K562 (cell line): Measurements from ENCODE around the gene MOSPD2. TPM values are rescaled to one million over a fixed set of nuclear protein-coding genes. Genes with fewer than 3 reads are reported as not detected.

Source experiments
- ATAC-seq: fragments of 200-7000 bp; cut with Tn5 transposase; 3 replicates; pipeline ENCODE4 v1.9.1; 2020; ENCODE audit warnings: moderate library complexity
- BruUV-seq: library from RNA; stranded (reverse); fragments of 400-500 nt; replicated peaks from 2 replicates; lab custom pipeline; 2021; lab: Mats Ljungman, UMichigan
- CTCF ChIA-PET: fragments of 300-600 bp; formaldehyde crosslinking; extraction: SDS; loops from one replicate; lab custom pipeline; 2021; ENCODE audit warnings: low intra/inter-chr PET ratio; lab: Yijun Ruan, JAX
- POLR2A ChIA-PET: fragments of 300-600, 350-650 bp; sonication (Branson Sonifier 250); formaldehyde crosslinking; extraction: SDS; loops from one replicate; lab custom pipeline; 2021; ENCODE audit warnings: antibody characterized with exemption, inconsistent platforms; lab: Yijun Ruan, JAX
- DNase-seq, 4 experiments: peaks; one replicate each; pipeline versions ENCODE4 v3.0.0 to v3.0.0-alpha.2; 2011 to 2018; ENCODE audit warnings: low spot score in 3 of 4, mixed read lengths in 3 of 4; ENCODE audit errors: extremely low read depth in 1 of 4
- FAIRE-seq: peaks from 2 replicates; lab custom pipeline; 2011; peaks lifted over from hg19 to GRCh38; lab: Jason Lieb, UNC
- H2AFZ ChIP-seq: 2 replicates; pipeline ENCODE4 v1.6.0; 2011; ENCODE audit warnings: low read depth, low read length, control low read depth, inconsistent platforms
- H3K27ac ChIP-seq: fragments of 200-600 bp; 3 replicates; pipeline ENCODE4 v1.8.0; 2011; ENCODE audit warnings: low read depth, mild to moderate bottlenecking, control low read depth, inconsistent platforms, low read length, moderate library complexity, mixed read lengths; ENCODE audit errors: extremely low read depth
- H3K27me3 ChIP-seq, 2 experiments: fragments of 300-600 bp in 1 of 2; 2 replicates in 1 of 2; 3 replicates in 1 of 2; pipeline versions ENCODE4 v1.6.0 to v1.8.0; 2011; ENCODE audit warnings: inconsistent platforms in 2 of 2, low read length in 2 of 2, mild to moderate bottlenecking in 1 of 2, mixed read lengths in 1 of 2, moderate library complexity in 1 of 2; ENCODE audit not compliant: control insufficient read depth in 2 of 2, insufficient read depth in 2 of 2
- H3K36me3 ChIP-seq: fragments of 300-600 bp; 3 replicates; pipeline ENCODE4 v1.8.0; 2011; ENCODE audit warnings: mild to moderate bottlenecking, low read length, inconsistent platforms; ENCODE audit not compliant: control insufficient read depth, insufficient read depth
- H3K4me1 ChIP-seq, 2 experiments: fragments of 200-600 bp in 1 of 2; replicated peaks in 1 of 2; 2 replicates in 1 of 2; 3 replicates in 1 of 2; pipeline versions ENCODE4 v1.5.1 to v1.8.0; 2011; ENCODE audit warnings: inconsistent platforms in 2 of 2, low read length in 2 of 2, mild to moderate bottlenecking in 1 of 2, mixed read lengths in 1 of 2, moderate library complexity in 1 of 2; ENCODE audit not compliant: control insufficient read depth in 2 of 2, insufficient read depth in 2 of 2
- H3K4me2 ChIP-seq: 2 replicates; pipeline ENCODE4 v1.6.1; 2011; ENCODE audit warnings: low read length, control low read depth, inconsistent platforms, mixed read lengths; ENCODE audit not compliant: insufficient read depth
- H3K4me3 ChIP-seq: fragments of 200-600 bp; sonication (generic), shearing (Covaris generic); 2 replicates; pipeline ENCODE4 v1.5.1; 2016; ENCODE audit warnings: control low read depth, inconsistent platforms
- H3K79me2 ChIP-seq: fragments of 200-600 bp; 3 replicates; pipeline ENCODE4 v1.8.0; 2011; ENCODE audit warnings: low read length, inconsistent platforms; ENCODE audit not compliant: control insufficient read depth, insufficient read depth
- H3K9ac ChIP-seq, 2 experiments: 2 replicates each; pipeline versions ENCODE4 v1.6.0 to v1.6.1; 2011; ENCODE audit warnings: low read depth in 2 of 2, low read length in 2 of 2, control low read depth in 1 of 2, inconsistent platforms in 1 of 2, mild to moderate bottlenecking in 1 of 2, mixed read lengths in 1 of 2; ENCODE audit not compliant: insufficient read depth in 1 of 2
- H3K9me1 ChIP-seq: one replicate; pipeline ENCODE4 v1.6.0; 2011; ENCODE audit warnings: inconsistent platforms, mild to moderate bottlenecking, low read length, moderate library complexity; ENCODE audit not compliant: control insufficient read depth, insufficient read depth
- H3K9me3 ChIP-seq: replicated peaks from 2 replicates; pipeline ENCODE4 v1.5.1; 2011; ENCODE audit warnings: low read depth, low read length, inconsistent platforms; ENCODE audit not compliant: control insufficient read depth, insufficient read depth
- H4K20me1 ChIP-seq: replicated peaks from 2 replicates; pipeline ENCODE4 v1.6.1; 2011; ENCODE audit warnings: low read length, inconsistent platforms, mixed read lengths; ENCODE audit not compliant: control insufficient read depth, insufficient read depth
- NFXL1 ChIP-seq: fragments of 450-650 bp; formaldehyde crosslinking; IDR thresholded peaks from 2 replicates; pipeline ENCODE4 v1.4.0; 2021; ENCODE audit warnings: mild to moderate bottlenecking
- SRSF1 ChIP-seq: fragments of 200-400 bp; formaldehyde crosslinking; IDR thresholded peaks from 2 replicates; pipeline ENCODE4 v1.6.1; 2017; ENCODE audit warnings: mild to moderate bottlenecking, low read depth, low read length, moderate library complexity
- WGBS: fragments of 100-300 bp; shearing (Covaris generic); methylation state at CpG from one replicate; pipeline ENCODE4 v1.1.6; 2016; ENCODE audit warnings: low coverage, mixed read lengths; ENCODE audit not compliant: insufficient coverage; ENCODE audit errors: missing lambda C conversion rate; 5-methylcytosine and 5-hydroxymethylcytosine counted together
- in situ Hi-C: fragments of 300-500 bp; cut with MboI; formaldehyde crosslinking; loops from 4 replicates; pipeline ENCODE4 v1.15.0; 2018; ENCODE audit warnings: inconsistent platforms, mixed read lengths
- intact Hi-C: fragments of 100-400 bp; cut with micrococcal nuclease; formaldehyde crosslinking; loops from 2 replicates; pipeline ENCODE4 v1.14.2; 2022
- polyA plus RNA-seq, 8 experiments: library from polyadenylated mRNA; depleted of rRNA in 4 of 8; stranded (reverse) in 5 of 8; unstranded in 3 of 8; fragments of >200 nt; fragmentation: Nextera tagmentation in 2 of 8; fragmentation: Illumina TruSeq in 1 of 8; extraction: Ambion mirVana in 2 of 8; extraction: Trizol in 1 of 8; gene quantifications; 2 replicates each; pipeline versions ENCODE4 v1.2.1 to v1.2.3, GENCODE V29; 2011 to 2014; ENCODE audit warnings: inconsistent platforms in 1 of 8, missing spikeins in 1 of 8
- total RNA-seq, 7 experiments: library from RNA; depleted of rRNA in 6 of 7; stranded (reverse); fragments of >200 nt in 6 of 7; fragmentation: Illumina TruSeq in 2 of 7; extraction: Trizol in 2 of 7; gene quantifications; 2 replicates each; pipeline versions ENCODE4 v1.2.1 to v1.2.3, GENCODE V29; 2011 to 2021; ENCODE audit warnings: low replicate concordance in 1 of 7
- TF ChIP-seq, protein P1 (sequence below): fragments of 200-800 bp; sonication (Bioruptor generic); IDR thresholded peaks from 2 replicates; pipeline ENCODE4 v1.6.1; 2016; ENCODE audit warnings: missing genetic modification characterization, missing compliant biosample characterization
- TF ChIP-seq, protein P2 (sequence below): fragments of 250-450 bp; sonication (Bioruptor Pico); IDR thresholded peaks from 2 replicates; pipeline ENCODE4 v1.8.0; 2021; ENCODE audit warnings: moderate library complexity, mild to moderate bottlenecking, inconsistent platforms

Gene MOSPD2
- total and polyA plus RNA-seq, 9 of the 15 experiments (the other 6 are each of a cell fraction or from before 2014, with no cell fraction given), result 3.9 to 12.2 (median 9.2) TPM

DNA sequence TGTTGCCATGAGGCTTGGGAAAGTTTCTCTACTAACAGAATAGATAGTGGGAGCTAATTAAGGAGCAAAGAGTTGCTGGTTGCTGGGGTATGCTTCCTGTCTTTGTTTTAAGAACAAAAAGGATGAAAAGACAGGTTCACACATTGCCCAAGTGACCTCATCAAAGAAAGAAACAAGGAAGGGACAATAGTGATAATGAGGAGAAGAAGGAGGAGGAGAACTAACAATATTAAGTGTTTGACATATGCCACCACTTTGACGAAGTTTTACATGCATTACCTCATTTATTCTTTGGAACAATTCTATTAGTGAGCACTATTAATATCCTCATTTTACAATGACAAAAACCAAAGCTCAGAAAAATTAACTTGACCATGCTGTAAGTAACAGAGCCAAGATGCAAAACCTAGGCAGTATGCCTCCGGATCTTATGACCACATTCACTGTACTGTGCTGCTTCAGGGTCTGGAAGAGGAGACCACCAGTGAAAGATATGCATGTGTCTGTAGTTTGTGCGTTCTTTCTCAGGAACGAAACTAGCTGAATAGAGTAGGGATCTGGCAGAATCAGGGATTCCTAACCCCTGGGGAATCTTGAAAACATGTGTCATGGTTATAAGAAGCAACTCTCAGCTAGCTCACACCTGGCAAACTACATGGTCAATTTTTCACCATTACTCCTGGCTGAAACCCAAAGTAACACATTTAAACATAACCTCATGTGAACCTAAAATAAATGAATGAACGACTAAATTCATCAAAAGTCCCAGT, 83.8 kb downstream of the MOSPD2 start:
- Histone ChIP-seq H3K27ac (no peak overlapping the region), H3K9me1 (no peaks in the 10 kb centered on the region), H3K79me2 (no peaks in the 10 kb centered on the region), H3K27me3 (no peaks in the 10 kb centered on the region), H3K9me3 (no peaks in the 10 kb centered on the region), H3K36me3 (no peaks in the 10 kb centered on the region), H3K4me2 (no peak overlapping the region), H3K4me3 (no peak overlapping the region), H4K20me1 (no peaks in the 10 kb centered on the region), H3K4me1 (no peaks in the 10 kb centered on the region), H2AFZ (no peak overlapping the region), H3K9ac (no peak overlapping the region)
- in situ Hi-C loops (no loop called here), intact Hi-C loops (no loop called here)
- no peak for FAIRE-seq
- ATAC-seq, result no peak
- no peak for DNase-seq
- no TSS peak for BruUV-seq
- WGBS, result 6% methylated on average over 5 of the region's 5 CpGs
- POLR2A ChIA-PET, result no interaction called here
- CTCF ChIA-PET, result no interaction called here
- TF ChIP-seq, protein P1, sequence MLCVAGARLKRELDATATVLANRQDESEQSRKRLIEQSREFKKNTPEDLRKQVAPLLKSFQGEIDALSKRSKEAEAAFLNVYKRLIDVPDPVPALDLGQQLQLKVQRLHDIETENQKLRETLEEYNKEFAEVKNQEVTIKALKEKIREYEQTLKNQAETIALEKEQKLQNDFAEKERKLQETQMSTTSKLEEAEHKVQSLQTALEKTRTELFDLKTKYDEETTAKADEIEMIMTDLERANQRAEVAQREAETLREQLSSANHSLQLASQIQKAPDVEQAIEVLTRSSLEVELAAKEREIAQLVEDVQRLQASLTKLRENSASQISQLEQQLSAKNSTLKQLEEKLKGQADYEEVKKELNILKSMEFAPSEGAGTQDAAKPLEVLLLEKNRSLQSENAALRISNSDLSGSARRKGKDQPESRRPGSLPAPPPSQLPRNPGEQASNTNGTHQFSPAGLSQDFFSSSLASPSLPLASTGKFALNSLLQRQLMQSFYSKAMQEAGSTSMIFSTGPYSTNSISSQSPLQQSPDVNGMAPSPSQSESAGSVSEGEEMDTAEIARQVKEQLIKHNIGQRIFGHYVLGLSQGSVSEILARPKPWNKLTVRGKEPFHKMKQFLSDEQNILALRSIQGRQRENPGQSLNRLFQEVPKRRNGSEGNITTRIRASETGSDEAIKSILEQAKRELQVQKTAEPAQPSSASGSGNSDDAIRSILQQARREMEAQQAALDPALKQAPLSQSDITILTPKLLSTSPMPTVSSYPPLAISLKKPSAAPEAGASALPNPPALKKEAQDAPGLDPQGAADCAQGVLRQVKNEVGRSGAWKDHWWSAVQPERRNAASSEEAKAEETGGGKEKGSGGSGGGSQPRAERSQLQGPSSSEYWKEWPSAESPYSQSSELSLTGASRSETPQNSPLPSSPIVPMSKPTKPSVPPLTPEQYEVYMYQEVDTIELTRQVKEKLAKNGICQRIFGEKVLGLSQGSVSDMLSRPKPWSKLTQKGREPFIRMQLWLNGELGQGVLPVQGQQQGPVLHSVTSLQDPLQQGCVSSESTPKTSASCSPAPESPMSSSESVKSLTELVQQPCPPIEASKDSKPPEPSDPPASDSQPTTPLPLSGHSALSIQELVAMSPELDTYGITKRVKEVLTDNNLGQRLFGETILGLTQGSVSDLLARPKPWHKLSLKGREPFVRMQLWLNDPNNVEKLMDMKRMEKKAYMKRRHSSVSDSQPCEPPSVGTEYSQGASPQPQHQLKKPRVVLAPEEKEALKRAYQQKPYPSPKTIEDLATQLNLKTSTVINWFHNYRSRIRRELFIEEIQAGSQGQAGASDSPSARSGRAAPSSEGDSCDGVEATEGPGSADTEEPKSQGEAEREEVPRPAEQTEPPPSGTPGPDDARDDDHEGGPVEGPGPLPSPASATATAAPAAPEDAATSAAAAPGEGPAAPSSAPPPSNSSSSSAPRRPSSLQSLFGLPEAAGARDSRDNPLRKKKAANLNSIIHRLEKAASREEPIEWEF (CRISPR knock-in tag), result no peak
- TF ChIP-seq NFXL1 (CRISPR knock-in tag) (no peak), SRSF1 (no peak)
- TF ChIP-seq, protein P2, sequence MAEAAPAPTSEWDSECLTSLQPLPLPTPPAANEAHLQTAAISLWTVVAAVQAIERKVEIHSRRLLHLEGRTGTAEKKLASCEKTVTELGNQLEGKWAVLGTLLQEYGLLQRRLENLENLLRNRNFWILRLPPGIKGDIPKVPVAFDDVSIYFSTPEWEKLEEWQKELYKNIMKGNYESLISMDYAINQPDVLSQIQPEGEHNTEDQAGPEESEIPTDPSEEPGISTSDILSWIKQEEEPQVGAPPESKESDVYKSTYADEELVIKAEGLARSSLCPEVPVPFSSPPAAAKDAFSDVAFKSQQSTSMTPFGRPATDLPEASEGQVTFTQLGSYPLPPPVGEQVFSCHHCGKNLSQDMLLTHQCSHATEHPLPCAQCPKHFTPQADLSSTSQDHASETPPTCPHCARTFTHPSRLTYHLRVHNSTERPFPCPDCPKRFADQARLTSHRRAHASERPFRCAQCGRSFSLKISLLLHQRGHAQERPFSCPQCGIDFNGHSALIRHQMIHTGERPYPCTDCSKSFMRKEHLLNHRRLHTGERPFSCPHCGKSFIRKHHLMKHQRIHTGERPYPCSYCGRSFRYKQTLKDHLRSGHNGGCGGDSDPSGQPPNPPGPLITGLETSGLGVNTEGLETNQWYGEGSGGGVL, result no peak
